ENCODE data around the gene MYL10. TPM values are rescaled to one million over a fixed set of nuclear protein-coding genes. Genes with fewer than 3 reads are reported as not detected.

MYL10 gene
- total and polyA plus RNA-seq, 5 experiments from 2014 or later = not detected

GRCh38 chr7:101626069-101626671 is 2.9 kb downstream of the MYL10 start:
- no peak overlapping the region for H3K27ac Mint-ChIP-seq
- no peak for DNase-seq
- H3K27me3 Mint-ChIP-seq = peaks cover 9 to 33% (median 18%) of the 10 kb centered on the region in 5 donors
- H3K4me3 Mint-ChIP-seq = peak overlapping the region in 1 of 10 donors; percentile 15
- POLR2A ChIA-PET = no interaction called here
- H3K4me1 Mint-ChIP-seq = peaks cover 0 to 6% (median 1%) of the 10 kb centered on the region in 4 donors
- H3K36me3 Mint-ChIP-seq = no peaks in the 10 kb centered on the region
- no peak for ATAC-seq
- no peaks in the 10 kb centered on the region for H3K9me3 Mint-ChIP-seq

GRCh38 chr7:101625031-101625791 is 3.9 kb downstream of the MYL10 start:
- Mint-ChIP-seq H3K27ac (no peak overlapping the region), H3K4me1 (peaks cover 0 to 6% (median 1%) of the 10 kb centered on the region in 4 donors), H3K27me3 (peaks cover 9 to 33% (median 18%) of the 10 kb centered on the region in 5 donors), H3K36me3 (no peaks in the 10 kb centered on the region), H3K4me3 (peak overlapping the region in 1 of 10 donors; percentile 15), H3K9me3 (no peaks in the 10 kb centered on the region)
- POLR2A ChIA-PET = no interaction called here
- no peak for ATAC-seq
- DNase-seq = no peak

- POLR2A ChIA-PET = no interaction called here
- no peaks in the 10 kb centered on the region for H3K36me3 Mint-ChIP-seq
- DNase-seq (no peak), ATAC-seq (no peak)
- H3K27me3 Mint-ChIP-seq = peaks cover 9 to 33% (median 18%) of the 10 kb centered on the region in 5 donors
- no peak overlapping the region for H3K27ac Mint-ChIP-seq
- H3K4me1 Mint-ChIP-seq = peaks cover 0 to 6% (median 1%) of the 10 kb centered on the region in 4 donors
- H3K9me3 Mint-ChIP-seq = no peaks in the 10 kb centered on the region
- no peak overlapping the region for H3K4me3 Mint-ChIP-seq
Measured at GRCh38 chr7:101624246-101625001, 4.7 kb downstream of the MYL10 start.

- POLR2A ChIA-PET = no interaction called here
- H3K4me1 Mint-ChIP-seq = peaks cover 0 to 6% (median 1%) of the 10 kb centered on the region in 4 donors
- H3K27me3 Mint-ChIP-seq = peaks cover 9 to 30% (median 18%) of the 10 kb centered on the region in 5 donors
- no peak overlapping the region for H3K27ac Mint-ChIP-seq
- no peak overlapping the region for H3K4me3 Mint-ChIP-seq
- ATAC-seq (no peak), DNase-seq (no peak)
- H3K9me3 Mint-ChIP-seq = no peaks in the 10 kb centered on the region
- no peaks in the 10 kb centered on the region for H3K36me3 Mint-ChIP-seq
Measured at GRCh38 chr7:101622609-101623173, 6.4 kb downstream of the MYL10 start.

- H3K9me3 Mint-ChIP-seq = no peaks in the 10 kb centered on the region
- no peaks in the 10 kb centered on the region for H3K36me3 Mint-ChIP-seq
- ATAC-seq (no peak), DNase-seq (peak in 1 of 10 donors; percentile 24)
- H3K27me3 Mint-ChIP-seq = peaks cover 7 to 26% (median 15%) of the 10 kb centered on the region in 5 donors
- H3K27ac Mint-ChIP-seq = no peak overlapping the region
- H3K4me1 Mint-ChIP-seq = peaks cover 0 to 6% (median 1%) of the 10 kb centered on the region in 4 donors
- no peak overlapping the region for H3K4me3 Mint-ChIP-seq
- POLR2A ChIA-PET = interaction anchor here (0.6 kb wide), 1 partner anchor 45 kb away, joined by 7 read pairs; no protein-coding TSS in a partner anchor
Measured at GRCh38 chr7:101620991-101621390, 8.1 kb downstream of the MYL10 start.

GRCh38 chr7:101620395-101620794 is 8.7 kb downstream of the MYL10 start:
- Mint-ChIP-seq H3K36me3 (no peaks in the 10 kb centered on the region), H3K9me3 (no peaks in the 10 kb centered on the region), H3K4me3 (no peak overlapping the region), H3K27ac (no peak overlapping the region), H3K4me1 (peaks cover 0 to under 1% (median 0%) of the 10 kb centered on the region in 4 donors), H3K27me3 (peaks cover 5 to 26% (median 14%) of the 10 kb centered on the region in 5 donors)
- DNase-seq (peak in 1 of 10 donors; percentile 23), ATAC-seq (no peak)
- POLR2A ChIA-PET = no interaction called here

- Mint-ChIP-seq H3K9me3 (no peaks in the 10 kb centered on the region), H3K27ac (no peak overlapping the region), H3K4me3 (no peak overlapping the region), H3K4me1 (no peaks in the 10 kb centered on the region), H3K27me3 (peaks cover 0 to 26% (median 8%) of the 10 kb centered on the region in 5 donors), H3K36me3 (no peaks in the 10 kb centered on the region)
- DNase-seq (no peak), ATAC-seq (no peak)
- POLR2A ChIA-PET = no interaction called here
Measured at GRCh38 chr7:101618916-101619315, 10.2 kb downstream of the MYL10 start.

GRCh38 chr7:101618207-101618839 is 10.8 kb downstream of the MYL10 start:
- H3K9me3 Mint-ChIP-seq = no peaks in the 10 kb centered on the region
- H3K4me3 Mint-ChIP-seq = no peak overlapping the region
- no peak for DNase-seq
- ATAC-seq = no peak
- H3K36me3 Mint-ChIP-seq = no peaks in the 10 kb centered on the region
- peaks cover 0 to 26% (median 8%) of the 10 kb centered on the region in 5 donors for H3K27me3 Mint-ChIP-seq
- H3K4me1 Mint-ChIP-seq = no peaks in the 10 kb centered on the region
- H3K27ac Mint-ChIP-seq = no peak overlapping the region
- POLR2A ChIA-PET = no interaction called here

- no peaks in the 10 kb centered on the region for H3K36me3 Mint-ChIP-seq
- POLR2A ChIA-PET = no interaction called here
- peak overlapping the region in 1 of 10 donors; percentile 43 for H3K27ac Mint-ChIP-seq
- no peak for DNase-seq
- H3K4me1 Mint-ChIP-seq = no peaks in the 10 kb centered on the region
- peaks cover 0 to 26% (median 5%) of the 10 kb centered on the region in 5 donors for H3K27me3 Mint-ChIP-seq
- no peaks in the 10 kb centered on the region for H3K9me3 Mint-ChIP-seq
- H3K4me3 Mint-ChIP-seq = no peak overlapping the region
- no peak for ATAC-seq
Measured at GRCh38 chr7:101617451-101618206, 11.5 kb downstream of the MYL10 start.

- ATAC-seq = no peak
- Mint-ChIP-seq H3K27me3 (peaks cover 3 to 26% (median 5%) of the 10 kb centered on the region in 5 donors), H3K4me1 (no peaks in the 10 kb centered on the region), H3K4me3 (no peak overlapping the region), H3K9me3 (no peaks in the 10 kb centered on the region), H3K36me3 (no peaks in the 10 kb centered on the region), H3K27ac (peak overlapping the region in 2 of 10 donors; percentile 11 to 27)
- POLR2A ChIA-PET = no interaction called here
- DNase-seq = no peak
Measured at GRCh38 chr7:101615446-101615845, 13.7 kb downstream of the MYL10 start.

- POLR2A ChIA-PET = no interaction called here
- Mint-ChIP-seq H3K4me1 (no peaks in the 10 kb centered on the region), H3K27me3 (peaks cover 3 to 26% (median 5%) of the 10 kb centered on the region in 5 donors), H3K4me3 (no peak overlapping the region), H3K9me3 (no peaks in the 10 kb centered on the region), H3K36me3 (no peaks in the 10 kb centered on the region), H3K27ac (peak overlapping the region in 1 of 10 donors; percentile 37)
- ATAC-seq (no peak), DNase-seq (no peak)
Measured at GRCh38 chr7:101614939-101615302, 14.2 kb downstream of the MYL10 start.

Data from naive thymus-derived CD8-positive, alpha-beta T cell (primary cell).